CD4-positive, alpha-beta memory T cell (primary cell): ENCODE measurements around the gene CAMSAP2. TPM values are rescaled to one million over a fixed set of nuclear protein-coding genes. Genes with fewer than 3 reads are reported as not detected.
"Not testable (repeated sequence)": the region's sequence is repeated elsewhere in the genome, so short reads cannot be mapped to it uniquely, and the experiment has no call there.

Experiments used
- CTCF ChIA-PET: fragments of 350-600 bp; sonication (Branson Sonifier 250); formaldehyde crosslinking; loops from one replicate; lab custom pipeline; 2021; ENCODE audit warnings: inconsistent platforms; ENCODE audit not compliant: partially characterized antibody; lab: Charles Lee
- POLR2A ChIA-PET: fragments of 350-600 bp; sonication (Branson Sonifier 250); formaldehyde crosslinking; loops from one replicate; lab custom pipeline; 2021; ENCODE audit not compliant: partially characterized antibody; lab: Charles Lee
- DNase-seq, 5 donors: peaks; one replicate each; pipeline versions ENCODE4 v3.0.0 to v3.0.0-alpha.2; 2020 to 2022; ENCODE audit warnings: mixed read lengths in 1 of 5
- H3K27ac ChIP-seq: one replicate; pipeline ENCODE4 v1.7.0; 2013; ENCODE audit warnings: low read depth, low read length
- H3K27me3 ChIP-seq: 2 replicates; pipeline ENCODE4 v1.7.0; 2013; ENCODE audit warnings: mild to moderate bottlenecking, low read length, moderate library complexity; ENCODE audit not compliant: insufficient read depth
- H3K36me3 ChIP-seq: 2 replicates; pipeline ENCODE4 v1.7.0; 2013; ENCODE audit warnings: mild to moderate bottlenecking, low read length, moderate library complexity; ENCODE audit not compliant: insufficient read depth
- H3K4me1 ChIP-seq: 2 replicates; pipeline ENCODE4 v1.7.0; 2013; ENCODE audit warnings: mild to moderate bottlenecking, low read length, moderate library complexity; ENCODE audit not compliant: insufficient read depth
- H3K4me3 ChIP-seq, 2 donors: one replicate each; pipeline ENCODE4 v1.7.0; 2013; ENCODE audit warnings: low read length in 2 of 2, mild to moderate bottlenecking in 1 of 2
- H3K9me3 ChIP-seq, 2 donors: one replicate each; pipeline ENCODE4 v1.7.0; 2013; ENCODE audit warnings: low read length in 2 of 2, control low read depth in 1 of 2; ENCODE audit not compliant: control insufficient read depth in 1 of 2
- H3K27ac Mint-ChIP-seq, 7 donors: one replicate each; pipeline ENCODE4 v1.8.0; 2020 to 2021; ENCODE audit warnings: mixed read lengths in 7 of 7, mild to moderate bottlenecking in 6 of 7, inconsistent platforms in 3 of 7, moderate library complexity in 3 of 7
- H3K27me3 Mint-ChIP-seq, 2 donors: one replicate each; pipeline ENCODE4 v1.8.0; 2020 to 2021; ENCODE audit warnings: mixed read lengths in 2 of 2
- H3K36me3 Mint-ChIP-seq, 2 donors: one replicate each; pipeline ENCODE4 v1.8.0; 2020 to 2021; ENCODE audit warnings: mixed read lengths in 2 of 2, inconsistent platforms in 1 of 2, mild to moderate bottlenecking in 1 of 2
- H3K4me1 Mint-ChIP-seq, 4 donors: one replicate each; pipeline ENCODE4 v1.8.0; 2020 to 2021; ENCODE audit warnings: mixed read lengths in 4 of 4, mild to moderate bottlenecking in 1 of 4
- H3K4me3 Mint-ChIP-seq, 8 donors: one replicate each; pipeline ENCODE4 v1.8.0; 2020 to 2021; ENCODE audit warnings: mixed read lengths in 8 of 8, mild to moderate bottlenecking in 7 of 8, moderate library complexity in 6 of 8, inconsistent platforms in 3 of 8
- H3K9me3 Mint-ChIP-seq, 8 donors: one replicate each; pipeline ENCODE4 v1.8.0; 2020 to 2021; ENCODE audit warnings: mixed read lengths in 8 of 8, mild to moderate bottlenecking in 5 of 8, inconsistent platforms in 3 of 8, moderate library complexity in 1 of 8
- intact Hi-C: fragments of 100-400 bp; cut with micrococcal nuclease; formaldehyde crosslinking; loops from one replicate; pipeline ENCODE4 v1.15.1; 2023
- polyA plus RNA-seq, 2 donors: library from polyadenylated mRNA; unstranded; fragments of 300-500 nt; fragmentation: Illumina TruSeq; gene quantifications; one replicate each; pipeline ENCODE4 v1.2.3, GENCODE V29; 2021
- total RNA-seq, 2 experiments: library from RNA; stranded (reverse); gene quantifications; one replicate each; pipeline ENCODE4 v1.2.3, GENCODE V29; 2021

CAMSAP2 gene
- total and polyA plus RNA-seq, 4 experiments from 2014 or later: 1.1 to 7.5 (median 3.7) TPM

DNA sequence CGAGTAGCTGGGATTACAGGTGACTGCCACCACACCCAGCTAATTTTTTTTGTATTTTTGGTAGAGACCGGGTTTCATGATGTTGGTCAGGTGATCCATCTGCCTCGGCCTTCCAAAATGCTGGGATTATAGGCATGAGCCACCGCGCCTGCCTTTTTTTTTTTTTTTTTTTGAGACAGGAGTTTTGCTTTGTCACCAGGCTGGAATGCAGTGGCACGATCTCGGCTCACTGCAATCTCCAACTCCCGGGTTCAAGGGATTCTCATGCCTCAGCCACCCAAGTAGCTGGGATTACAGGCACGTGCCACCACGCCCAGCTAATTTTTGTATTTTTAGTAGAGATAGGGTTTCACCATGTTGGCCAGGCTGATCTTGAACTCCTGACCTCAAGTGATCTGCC is 12.1 kb downstream of the CAMSAP2 start:
- H3K27ac Mint-ChIP-seq, POLR2A ChIA-PET, DNase-seq, H3K4me1 Mint-ChIP-seq, H3K36me3 ChIP-seq, H3K36me3 Mint-ChIP-seq, H3K9me3 ChIP-seq, H3K27ac ChIP-seq, H3K27me3 Mint-ChIP-seq, H3K4me3 Mint-ChIP-seq, H3K27me3 ChIP-seq, intact Hi-C loops, H3K4me3 ChIP-seq, H3K4me1 ChIP-seq, H3K9me3 Mint-ChIP-seq: not testable (repeated sequence)
- CTCF ChIA-PET: interaction anchor here (0.7 kb wide), 1 partner anchor 103 kb away, joined by 3 read pairs; no protein-coding TSS in a partner anchor

DNA sequence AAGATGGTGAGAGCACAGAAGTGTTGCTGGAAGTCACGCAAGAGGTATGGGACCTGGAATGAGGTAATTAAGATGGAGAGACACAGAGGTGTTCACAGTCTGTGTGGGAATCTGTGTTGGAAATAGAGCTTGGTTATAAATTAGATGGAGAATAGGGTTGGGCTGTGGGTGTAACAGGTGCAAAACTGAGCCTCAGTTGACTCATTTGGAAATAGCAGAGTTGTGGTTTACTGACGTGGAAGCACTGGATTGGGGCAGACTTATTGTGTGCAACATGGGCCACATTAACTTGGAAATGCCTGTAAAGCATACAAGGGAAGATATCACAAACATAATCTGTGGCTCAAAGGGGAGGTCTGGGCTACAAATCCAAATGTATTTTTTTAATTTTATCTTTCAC is 13.0 kb downstream of the CAMSAP2 start:
- CTCF ChIA-PET: no interaction called here
- H3K27ac Mint-ChIP-seq: peak overlapping the region in 2 of 7 donors; percentile 2 to 66
- no peak overlapping the region for H3K4me3 Mint-ChIP-seq

DNA sequence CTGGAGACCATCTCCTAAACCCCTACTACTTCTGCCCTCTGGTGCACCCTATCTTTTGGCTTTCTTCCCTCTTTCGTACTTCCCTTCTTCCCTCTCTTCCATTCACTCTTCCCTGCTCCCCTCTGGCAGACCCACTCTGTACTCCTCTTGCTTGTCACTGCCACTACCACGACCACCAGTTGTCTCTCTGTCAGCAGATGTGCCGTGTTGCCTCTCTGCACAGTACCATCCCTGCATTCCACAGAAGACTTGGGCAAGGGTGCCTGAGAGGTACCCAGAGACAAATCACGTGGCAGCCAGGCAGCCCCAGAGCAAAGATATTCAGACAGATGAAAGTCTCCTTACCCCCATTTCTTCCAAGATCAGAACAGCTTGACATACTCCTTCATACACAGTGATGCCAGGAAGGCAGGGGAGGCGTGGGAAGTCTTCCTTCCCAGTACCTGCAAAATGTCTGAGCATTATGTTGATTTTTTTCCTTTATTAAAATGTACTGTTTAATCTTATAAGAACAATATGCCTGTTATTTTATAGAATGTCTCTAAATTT is 15.0 kb downstream of the CAMSAP2 start:
- ChIA-PET POLR2A (no interaction called here), CTCF (interaction anchor here (0.7 kb wide), 1 partner anchor 642 kb away, joined by 3 read pairs; no protein-coding TSS in a partner anchor)
- Histone ChIP-seq H3K4me3 (no peak overlapping the region), H3K4me1 (no peaks in the 10 kb centered on the region), H3K27ac (no peak overlapping the region), H3K36me3 (no peaks in the 10 kb centered on the region), H3K27me3 (no peaks in the 10 kb centered on the region), H3K9me3 (no peaks in the 10 kb centered on the region)
- DNase-seq: no peak
- intact Hi-C loops: no loop called here
- Mint-ChIP-seq H3K27me3 (no peaks in the 10 kb centered on the region), H3K9me3 (no peaks in the 10 kb centered on the region), H3K4me1 (peaks cover 0 to 7% (median 4%) of the 10 kb centered on the region in 4 donors), H3K4me3 (no peak overlapping the region), H3K27ac (peak overlapping the region in 1 of 7 donors; percentile 48), H3K36me3 (no peaks in the 10 kb centered on the region)

More for the DNA sequence above, 13.0 kb downstream of the CAMSAP2 start:
- H3K27me3 ChIP-seq: no peaks in the 10 kb centered on the region
- H3K27ac ChIP-seq: no peak overlapping the region
- no peak for DNase-seq
- H3K27me3 Mint-ChIP-seq: no peaks in the 10 kb centered on the region
- no peaks in the 10 kb centered on the region for H3K36me3 ChIP-seq
- POLR2A ChIA-PET: no interaction called here
- no peaks in the 10 kb centered on the region for H3K9me3 Mint-ChIP-seq
- no peak overlapping the region for H3K4me3 ChIP-seq
- H3K4me1 ChIP-seq: no peaks in the 10 kb centered on the region
- intact Hi-C loops: no loop called here
- H3K4me1 Mint-ChIP-seq: peaks cover 0 to 6% (median 4%) of the 10 kb centered on the region in 4 donors
- H3K36me3 Mint-ChIP-seq: no peaks in the 10 kb centered on the region
- no peaks in the 10 kb centered on the region for H3K9me3 ChIP-seq

DNA sequence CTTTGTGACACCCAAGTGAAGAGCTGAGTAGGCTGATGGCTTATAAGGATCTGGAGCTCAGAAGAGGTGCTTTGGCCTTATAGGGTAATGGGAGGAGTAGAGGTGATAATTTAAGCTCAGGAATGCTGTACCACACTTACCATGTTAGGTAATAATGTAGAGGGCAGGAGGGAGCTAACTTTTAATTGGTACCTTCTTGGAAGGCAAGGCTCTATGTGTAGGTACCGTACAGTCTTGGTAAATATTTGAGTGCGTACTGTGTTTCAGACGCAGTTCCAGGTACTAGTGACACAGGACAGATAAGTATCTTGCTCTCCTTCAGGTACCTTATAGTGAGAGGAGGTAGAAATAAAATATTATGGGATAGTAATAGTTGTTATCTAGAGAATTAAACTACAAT is 16.8 kb downstream of the CAMSAP2 start:
- intact Hi-C loops: no loop called here
- Histone ChIP-seq H3K4me1 (no peaks in the 10 kb centered on the region), H3K9me3 (no peaks in the 10 kb centered on the region), H3K36me3 (no peaks in the 10 kb centered on the region), H3K27me3 (no peaks in the 10 kb centered on the region), H3K4me3 (no peak overlapping the region), H3K27ac (no peak overlapping the region)
- H3K36me3 Mint-ChIP-seq: no peaks in the 10 kb centered on the region
- H3K27me3 Mint-ChIP-seq: peaks cover 0 to 2% of the 10 kb centered on the region in 2 donors
- H3K4me3 Mint-ChIP-seq: no peak overlapping the region
- ChIA-PET CTCF (no interaction called here), POLR2A (no interaction called here)
- no peaks in the 10 kb centered on the region for H3K9me3 Mint-ChIP-seq
- H3K27ac Mint-ChIP-seq: no peak overlapping the region
- peaks cover 0 to 7% (median 5%) of the 10 kb centered on the region in 4 donors for H3K4me1 Mint-ChIP-seq
- no peak for DNase-seq

DNA sequence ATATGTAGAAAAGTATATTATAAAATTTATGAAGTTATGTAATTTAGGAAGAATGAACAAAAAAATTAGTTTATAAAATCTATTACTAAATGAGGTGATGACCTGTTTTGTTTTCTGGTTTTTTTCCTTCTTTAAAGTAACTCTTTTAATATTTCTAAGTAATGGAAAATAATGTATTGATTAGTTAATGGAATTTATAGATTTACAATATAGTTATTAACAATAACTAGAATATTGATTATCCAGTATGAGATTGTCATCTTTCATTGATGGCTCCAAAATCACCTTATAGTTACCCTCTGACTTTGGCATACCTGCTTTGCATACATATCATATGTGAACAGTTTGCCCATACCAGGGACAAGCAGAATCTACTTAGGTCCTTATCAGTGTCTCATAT is 23.4 kb downstream of the CAMSAP2 start:
- Mint-ChIP-seq H3K36me3 (peaks cover 0 to 14% of the 10 kb centered on the region in 2 donors), H3K27ac (no peak overlapping the region), H3K4me3 (no peak overlapping the region), H3K27me3 (peaks cover 0 to 2% of the 10 kb centered on the region in 2 donors), H3K9me3 (no peaks in the 10 kb centered on the region), H3K4me1 (peaks cover 0 to 4% (median under 1%) of the 10 kb centered on the region in 4 donors)
- Histone ChIP-seq H3K27ac (no peak overlapping the region), H3K4me3 (no peak overlapping the region), H3K27me3 (no peaks in the 10 kb centered on the region), H3K36me3 (no peaks in the 10 kb centered on the region), H3K9me3 (no peaks in the 10 kb centered on the region), H3K4me1 (no peaks in the 10 kb centered on the region)
- DNase-seq: no peak
- ChIA-PET CTCF (no interaction called here), POLR2A (no interaction called here)
- intact Hi-C loops: no loop called here

DNA sequence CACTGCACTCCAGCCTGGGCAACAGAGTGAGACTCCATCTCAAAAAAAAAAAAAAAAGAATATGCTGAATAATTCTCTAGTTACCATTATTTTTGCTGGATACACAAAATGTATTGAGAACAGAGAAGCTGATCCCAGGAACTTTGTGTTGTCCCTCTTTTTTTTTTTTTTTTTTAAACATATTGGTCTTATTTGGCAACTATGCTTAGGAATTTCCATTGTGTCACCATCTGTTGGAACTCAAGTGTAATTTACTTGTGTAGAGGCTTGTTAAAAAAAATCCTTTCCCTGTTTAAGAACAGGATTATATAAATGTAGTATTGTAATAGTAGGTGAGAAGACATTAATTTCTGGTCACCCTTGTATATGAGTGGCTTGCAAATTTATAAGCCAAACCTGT is 28.6 kb downstream of the CAMSAP2 start:
- Mint-ChIP-seq H3K27me3 (no peaks in the 10 kb centered on the region), H3K4me3 (no peak overlapping the region), H3K9me3 (no peaks in the 10 kb centered on the region), H3K4me1 (no peaks in the 10 kb centered on the region), H3K27ac (no peak overlapping the region), H3K36me3 (peaks cover 0 to 12% of the 10 kb centered on the region in 2 donors)
- DNase-seq: no peak
- Histone ChIP-seq H3K4me1 (no peaks in the 10 kb centered on the region), H3K36me3 (no peaks in the 10 kb centered on the region), H3K27ac (no peak overlapping the region), H3K4me3 (no peak overlapping the region), H3K27me3 (no peaks in the 10 kb centered on the region), H3K9me3 (no peaks in the 10 kb centered on the region)
- ChIA-PET POLR2A (interaction anchor here (0.6 kb wide), 1 partner anchor 13 kb away, joined by 3 read pairs; no protein-coding TSS in a partner anchor), CTCF (no interaction called here)
- intact Hi-C loops: no loop called here

DNA sequence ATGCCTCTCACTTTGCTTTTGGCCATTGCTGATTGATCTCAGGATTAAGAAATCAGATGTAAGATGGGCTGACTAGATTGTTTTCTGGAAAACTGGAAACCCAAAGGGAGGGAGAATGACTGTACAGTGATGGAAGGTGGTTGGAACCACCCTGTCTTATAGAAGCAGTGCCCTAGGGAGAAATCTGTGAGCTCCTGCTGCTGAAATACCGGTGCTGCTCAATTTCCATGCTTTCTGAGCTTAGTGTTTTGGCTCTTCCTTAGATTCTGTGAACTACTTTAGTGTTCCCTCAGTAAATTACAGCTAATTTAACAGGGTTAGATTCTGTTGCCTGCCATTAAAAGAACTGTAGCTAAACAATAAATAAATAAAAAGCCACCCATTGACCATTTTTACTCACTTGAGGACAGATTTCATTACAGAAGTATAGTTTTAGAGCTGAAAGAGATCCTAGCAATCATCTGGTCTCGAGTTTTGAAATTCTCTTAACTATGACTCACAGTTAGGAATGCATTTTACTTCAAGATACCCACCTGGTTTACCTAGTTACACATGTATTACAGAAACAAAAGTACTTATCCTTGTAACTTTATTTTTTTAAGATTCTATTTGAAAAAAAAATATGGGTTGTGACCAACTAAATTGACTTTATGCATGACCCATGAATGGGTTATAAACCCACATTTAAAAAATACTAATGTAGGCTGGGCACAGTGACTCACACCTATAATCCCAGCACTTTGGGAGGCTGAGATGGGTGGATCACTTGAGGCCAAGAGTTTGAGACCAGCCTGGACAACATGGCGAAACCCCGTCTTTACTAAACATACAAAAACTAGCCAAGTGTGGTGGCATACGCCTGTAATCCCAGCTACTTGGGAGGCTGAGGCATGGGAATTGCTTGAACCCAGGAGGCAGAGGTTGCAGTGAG is 33.2 kb downstream of the CAMSAP2 start:
- no peak overlapping the region for H3K4me3 ChIP-seq
- no peaks in the 10 kb centered on the region for H3K36me3 ChIP-seq
- peaks cover 0 to 4% (median 2%) of the 10 kb centered on the region in 4 donors for H3K4me1 Mint-ChIP-seq
- H3K27me3 ChIP-seq: no peaks in the 10 kb centered on the region
- H3K4me1 ChIP-seq: no peaks in the 10 kb centered on the region
- H3K27me3 Mint-ChIP-seq: no peaks in the 10 kb centered on the region
- POLR2A ChIA-PET: no interaction called here
- intact Hi-C loops: no loop called here
- no peak overlapping the region for H3K27ac ChIP-seq
- no peaks in the 10 kb centered on the region for H3K9me3 Mint-ChIP-seq
- no peaks in the 10 kb centered on the region for H3K9me3 ChIP-seq
- H3K27ac Mint-ChIP-seq: peak overlapping the region in 1 of 7 donors; percentile 73
- CTCF ChIA-PET: interaction anchor here (1.4 kb wide), 1 partner anchor 149 kb away, joined by 6 read pairs; no protein-coding TSS in a partner anchor
- H3K4me3 Mint-ChIP-seq: no peak overlapping the region
- H3K36me3 Mint-ChIP-seq: peaks cover 0 to 8% of the 10 kb centered on the region in 2 donors
- no peak for DNase-seq
